OCI-LY7 (cell line): ENCODE measurements around the gene CHTF8. TPM values are rescaled to one million over a fixed set of nuclear protein-coding genes. Genes with fewer than 3 reads are reported as not detected.

Source experiments
- BruUV-seq: library from RNA; stranded (reverse); fragments of 400-500 nt; replicated peaks from 2 replicates; lab custom pipeline; 2021; lab: Mats Ljungman, UMichigan
- CTCF ChIA-PET: fragments of 300-600 bp; sonication (Branson Sonifier 250); formaldehyde crosslinking; loops from one replicate; lab custom pipeline; 2022; ENCODE audit warnings: antibody characterized with exemption; ENCODE audit not compliant: unreplicated experiment; lab: Charles Lee
- POLR2A ChIA-PET: fragments of 300-600 bp; sonication (Branson Sonifier 250); formaldehyde crosslinking; loops from one replicate; lab custom pipeline; 2022; ENCODE audit warnings: antibody characterized with exemption; lab: Charles Lee
- DNase-seq: peaks from one replicate; pipeline ENCODE4 v3.0.0-alpha.2; 2015; ENCODE audit warnings: low spot score
- H2AFZ ChIP-seq: fragments of 200-600 bp; sonication (generic), shearing (Covaris generic); 2 replicates; pipeline ENCODE4 v1.6.1; 2014; ENCODE audit warnings: mild to moderate bottlenecking, antibody characterized with exemption, low read length, moderate library complexity
- H3K27ac ChIP-seq: fragments of 200-600 bp; sonication (generic); 2 replicates; pipeline ENCODE4 v1.5.1; 2014; ENCODE audit warnings: mixed run types, low read depth, mild to moderate bottlenecking, moderate library complexity, low read length, inconsistent platforms; ENCODE audit not compliant: poor library complexity, severe bottlenecking
- H3K36me3 ChIP-seq: fragments of 200-600 bp; sonication (generic); 2 replicates; pipeline ENCODE4 v1.6.1; 2014; ENCODE audit warnings: mild to moderate bottlenecking, antibody characterized with exemption, low read length, moderate library complexity, mixed read lengths; ENCODE audit not compliant: insufficient read depth
- H3K4me1 ChIP-seq: fragments of 200-600 bp; sonication (generic); 2 replicates; pipeline ENCODE4 v1.5.1; 2014; ENCODE audit warnings: mild to moderate bottlenecking, low read length; ENCODE audit not compliant: insufficient read depth, poor library complexity, severe bottlenecking
- H3K4me2 ChIP-seq: fragments of 200-600 bp; sonication (generic); 2 replicates; pipeline ENCODE4 v1.6.1; 2014; ENCODE audit warnings: mild to moderate bottlenecking, low read length
- H3K4me3 ChIP-seq: fragments of 200-600 bp; sonication (generic); 2 replicates; pipeline ENCODE4 v1.5.1; 2014; ENCODE audit warnings: mild to moderate bottlenecking, low read depth, low read length; ENCODE audit not compliant: poor library complexity, severe bottlenecking
- H3K79me2 ChIP-seq: fragments of 200-600 bp; sonication (generic); 2 replicates; pipeline ENCODE4 v1.6.1; 2016; ENCODE audit warnings: low read depth, mild to moderate bottlenecking, low read length, moderate library complexity, mixed read lengths; ENCODE audit not compliant: insufficient read depth
- H3K9me2 ChIP-seq: fragments of 200-600 bp; sonication (generic); 2 replicates; pipeline ENCODE4 v1.6.1; 2016; ENCODE audit warnings: mild to moderate bottlenecking, low read length, mixed read lengths; ENCODE audit not compliant: insufficient read depth
- H3K9me3 ChIP-seq: fragments of 200-600 bp; sonication (generic); 2 replicates; pipeline ENCODE4 v1.6.1; 2014; ENCODE audit warnings: mild to moderate bottlenecking, mixed run types, low read length, mixed read lengths
- H4K20me1 ChIP-seq: fragments of 200-600 bp; sonication (generic); 2 replicates; pipeline ENCODE4 v1.6.1; 2014; ENCODE audit warnings: mild to moderate bottlenecking, antibody characterized with exemption, low read length, moderate library complexity, mixed read lengths; ENCODE audit not compliant: insufficient read depth
- CTCF ChIP-seq: fragments of 200-600 bp; sonication (generic); conservative IDR thresholded peaks from 2 replicates; pipeline ENCODE4 v1.5.1; 2014; ENCODE audit warnings: mild to moderate bottlenecking, antibody characterized with exemption, low read length, moderate library complexity, mixed read lengths
- EZH2phosphoT487 ChIP-seq: fragments of 200-600 bp; sonication (generic); IDR thresholded peaks from 2 replicates; pipeline ENCODE4 v1.6.1; 2018; ENCODE audit warnings: low read depth, borderline replicate concordance, mild to moderate bottlenecking, mixed run types, antibody characterized with exemption, low read length, moderate library complexity, mixed read lengths
- intact Hi-C: fragments of 100-400 bp; cut with micrococcal nuclease; formaldehyde crosslinking; loops from one replicate; pipeline ENCODE4 v1.10.0; 2022; ENCODE audit not compliant: unreplicated experiment
- total RNA-seq, 2 experiments: library from RNA; depleted of rRNA in 1 of 2; stranded (reverse); fragments of >200 nt in 1 of 2; shearing (Covaris generic) in 1 of 2; gene quantifications; 2 replicates each; pipeline ENCODE4 v1.2.3, GENCODE V29; 2014 to 2022

CHTF8 gene
- total RNA-seq, 2 experiments from 2014 or later = 58.8 to 151 TPM

GRCh38 chr16:69107316-69107962 lies 24.9 kb downstream of the CHTF8 start:
- TF ChIP-seq CTCF = no peak
- no peak for TF ChIP-seq EZH2phosphoT487
- ChIA-PET POLR2A (no interaction called here), CTCF (no interaction called here)
- Histone ChIP-seq H3K27ac (no peak overlapping the region), H3K4me3 (no peak overlapping the region), H2AFZ (no peak overlapping the region), H3K9me3 (no peaks in the 10 kb centered on the region), H3K9me2 (no peaks in the 10 kb centered on the region), H3K4me1 (no peaks in the 10 kb centered on the region), H4K20me1 (no peaks in the 10 kb centered on the region), H3K79me2 (no peaks in the 10 kb centered on the region), H3K4me2 (no peak overlapping the region), H3K36me3 (no peaks in the 10 kb centered on the region)
- intact Hi-C loops = no loop called here
- no TSS peak for BruUV-seq
- DNase-seq = no peak

GRCh38 chr16:69106491-69107315 lies 25.7 kb downstream of the CHTF8 start:
- H4K20me1 ChIP-seq = no peaks in the 10 kb centered on the region
- H3K4me2 ChIP-seq = no peak overlapping the region
- H3K9me2 ChIP-seq = no peaks in the 10 kb centered on the region
- BruUV-seq = no TSS peak
- intact Hi-C loops = no loop called here
- CTCF ChIA-PET = no interaction called here
- no peak overlapping the region for H3K27ac ChIP-seq
- no peak for DNase-seq
- no peaks in the 10 kb centered on the region for H3K36me3 ChIP-seq
- no peaks in the 10 kb centered on the region for H3K79me2 ChIP-seq
- H3K4me1 ChIP-seq = no peaks in the 10 kb centered on the region
- H3K9me3 ChIP-seq = no peaks in the 10 kb centered on the region
- TF ChIP-seq EZH2phosphoT487 (no peak), CTCF (no peak)
- POLR2A ChIA-PET = no interaction called here
- H2AFZ ChIP-seq = no peak overlapping the region
- H3K4me3 ChIP-seq = no peak overlapping the region
